ENCODE data around the gene ROR2. TPM values are rescaled to one million over a fixed set of nuclear protein-coding genes. Genes with fewer than 3 reads are reported as not detected.

The ROR2 gene
- total and polyA plus RNA-seq, 2 of the 8 experiments (the other 6 are each of a cell fraction or from before 2014, with no cell fraction given) = 2.7 to 4.3 TPM

DNA sequence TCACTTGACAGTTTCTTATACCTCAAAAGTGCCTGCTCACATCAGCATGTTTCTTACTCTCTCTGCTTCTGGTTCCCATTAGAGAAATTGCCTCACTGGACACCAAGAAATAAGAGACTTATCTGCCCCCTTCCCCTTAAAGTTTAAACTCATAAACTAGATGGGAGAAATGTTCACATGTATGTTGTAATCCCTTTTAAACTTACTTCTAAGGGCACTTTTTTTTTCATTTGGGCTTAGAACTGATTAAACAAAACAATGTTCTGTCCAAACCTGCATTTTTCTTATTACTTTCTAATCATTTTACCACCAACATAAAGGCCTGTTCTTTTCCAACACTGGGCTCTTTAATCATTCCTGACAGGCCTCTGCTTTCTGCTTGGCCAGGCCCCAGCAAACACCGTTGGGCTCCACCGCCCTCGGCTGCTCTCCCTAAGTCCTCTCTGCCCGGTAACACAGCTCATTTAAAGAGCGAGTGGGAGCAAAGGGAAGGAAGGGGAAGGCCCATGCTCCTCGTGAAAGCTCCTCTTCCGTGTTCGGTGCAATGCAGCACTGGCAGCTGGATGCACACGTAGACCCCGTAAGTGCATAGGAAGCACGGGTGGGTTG is 53.4 kb downstream of the ROR2 start:
- H3K4me2 ChIP-seq (ENCODE audit: insufficient read depth in 1 of 2, low read depth in 2 of 2, low read length in 2 of 2) = no peak overlapping the region
- H3K4me3 ChIP-seq (ENCODE audit: extremely low read depth in 1 of 4, insufficient read depth in 2 of 4, low read depth in 3 of 4, low read length in 4 of 4) = no peak overlapping the region
- POLR2A ChIA-PET (ENCODE audit: partially characterized antibody) = no interaction called here
- no peak overlapping the region for H3K18ac ChIP-seq (ENCODE audit: extremely low read depth, low read length)
- no peak overlapping the region for H4K91ac ChIP-seq (replicated peaks; ENCODE audit: insufficient read length, low read length)
- H3K36me3 ChIP-seq (ENCODE audit: control insufficient read depth in 2 of 4, insufficient read depth in 4 of 4, low read length in 3 of 4) = no peaks in the 10 kb centered on the region
- H2AFZ ChIP-seq (ENCODE audit: low read length) = no peak overlapping the region
- H3K79me1 ChIP-seq (ENCODE audit: low read depth, low read length) = no peaks in the 10 kb centered on the region; the same call in 1 of the 2 replicates
- H3K14ac ChIP-seq (ENCODE audit: insufficient read length) = no peak overlapping the region
- no peak overlapping the region for H2BK20ac ChIP-seq (ENCODE audit: low read length)
- no peak overlapping the region for H2BK5ac ChIP-seq (ENCODE audit: low read depth, low read length)
- H3K23me2 ChIP-seq (ENCODE audit: low read depth, low read length) = no peaks in the 10 kb centered on the region; the same call in 1 of the 2 replicates
- no peak for TF ChIP-seq SUZ12 (IDR thresholded peaks at IDR 0.05; ENCODE audit: low read length)
- TF ChIP-seq, protein P1, sequence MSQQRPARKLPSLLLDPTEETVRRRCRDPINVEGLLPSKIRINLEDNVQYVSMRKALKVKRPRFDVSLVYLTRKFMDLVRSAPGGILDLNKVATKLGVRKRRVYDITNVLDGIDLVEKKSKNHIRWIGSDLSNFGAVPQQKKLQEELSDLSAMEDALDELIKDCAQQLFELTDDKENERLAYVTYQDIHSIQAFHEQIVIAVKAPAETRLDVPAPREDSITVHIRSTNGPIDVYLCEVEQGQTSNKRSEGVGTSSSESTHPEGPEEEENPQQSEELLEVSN (IDR thresholded peaks at IDR 0.05) = no peak
- no peak for TF ChIP-seq TBP (IDR thresholded peaks at IDR 0.05; ENCODE audit: low read depth, low read length)
- TF ChIP-seq ZNF274 (IDR thresholded peaks at IDR 0.05; ENCODE audit: borderline replicate concordance, extremely low read depth, low read length) = no peak
- no peak for TF ChIP-seq CEBPB (IDR thresholded peaks at IDR 0.05; ENCODE audit: low read depth, low read length)
- TF ChIP-seq PHF8 (conservative IDR thresholded peaks at IDR 0.05; ENCODE audit: low read depth, low read length) = no peak
- TF ChIP-seq, protein P2, sequence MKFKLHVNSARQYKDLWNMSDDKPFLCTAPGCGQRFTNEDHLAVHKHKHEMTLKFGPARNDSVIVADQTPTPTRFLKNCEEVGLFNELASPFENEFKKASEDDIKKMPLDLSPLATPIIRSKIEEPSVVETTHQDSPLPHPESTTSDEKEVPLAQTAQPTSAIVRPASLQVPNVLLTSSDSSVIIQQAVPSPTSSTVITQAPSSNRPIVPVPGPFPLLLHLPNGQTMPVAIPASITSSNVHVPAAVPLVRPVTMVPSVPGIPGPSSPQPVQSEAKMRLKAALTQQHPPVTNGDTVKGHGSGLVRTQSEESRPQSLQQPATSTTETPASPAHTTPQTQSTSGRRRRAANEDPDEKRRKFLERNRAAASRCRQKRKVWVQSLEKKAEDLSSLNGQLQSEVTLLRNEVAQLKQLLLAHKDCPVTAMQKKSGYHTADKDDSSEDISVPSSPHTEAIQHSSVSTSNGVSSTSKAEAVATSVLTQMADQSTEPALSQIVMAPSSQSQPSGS (IDR thresholded peaks at IDR 0.05; ENCODE audit: low read length) = no peak
- TF ChIP-seq SIX5 (IDR thresholded peaks at IDR 0.05; ENCODE audit: low read depth, low read length) = no peak
- no peak for TF ChIP-seq CHD2 (IDR thresholded peaks at IDR 0.05; ENCODE audit: low read length)
- CTCF ChIA-PET (ENCODE audit: partially characterized antibody) = no interaction called here
- 0 out of 2 replicates have a peak overlapping the region, but pooled peaks have one; percentile 39 for H2AK5ac ChIP-seq (ENCODE audit: low read depth, low read length)
- H3K4me1 ChIP-seq (replicated peaks in 1 of 4; ENCODE audit: control insufficient read depth in 3 of 4, insufficient read depth in 4 of 4, low read length in 3 of 4) = peaks cover 0 to 11% (median 5%) of the 10 kb centered on the region in 4 experiments; a peak in 6 of 7 replicates
- no peak overlapping the region for H2BK15ac ChIP-seq (ENCODE audit: low read length)
- H3K4ac ChIP-seq (replicated peaks; ENCODE audit: insufficient read length, low read depth, low read length) = no peak overlapping the region
- H4K5ac ChIP-seq (ENCODE audit: insufficient read length, low read depth, low read length) = no peak overlapping the region
- no peak overlapping the region for H2BK12ac ChIP-seq (ENCODE audit: low read depth, low read length)
- peaks cover 0 to 2% (median 0%) of the 10 kb centered on the region in 4 experiments; a peak in 3 of 7 replicates for H3K27me3 ChIP-seq (replicated peaks in 1 of 4; ENCODE audit: control insufficient read depth in 3 of 4, extremely low read depth in 1 of 4, insufficient read depth in 3 of 4, low read length in 3 of 4)
- H3K27ac ChIP-seq (ENCODE audit: low read depth, low read length) = no peak overlapping the region
- 91% methylated on average over 11 of the region's 11 CpGs; no CpG with 5 or more reads in 1 of the 2 experiments for WGBS, 2 experiments (ENCODE audit: extremely low coverage in 1 of 2, insufficient coverage in 1 of 2, insufficient read length in 1 of 2, insufficient replicate concordance in 2 of 2, low coverage in 1 of 2, low lambda C conversion rate in 2 of 2, missing lambda C conversion rate in 1 of 2)
- FAIRE-seq = no peak
- H3K23ac ChIP-seq (ENCODE audit: insufficient read length) = no peak overlapping the region
- no peak for DNase-seq (ENCODE audit: low read depth in 1 of 2, low spot score in 2 of 2)
- no peak overlapping the region for H4K8ac ChIP-seq (ENCODE audit: extremely low read depth, insufficient read depth, low read length)
- H4K20me1 ChIP-seq (replicated peaks in 1 of 2; ENCODE audit: control insufficient read depth in 1 of 2, insufficient read depth in 2 of 2, low read length in 2 of 2) = peaks cover 0 to 4% of the 10 kb centered on the region in 2 experiments
- H3K9ac ChIP-seq (replicated peaks in 1 of 4; ENCODE audit: extremely low read depth in 1 of 4, low read depth in 3 of 4, low read length in 3 of 4) = peak overlapping the region in 1 of 4 experiments; percentile 18; a peak in 1 of 7 replicates
- no peak overlapping the region for H2BK120ac ChIP-seq (replicated peaks; ENCODE audit: low read depth, low read length)
- H3K56ac ChIP-seq (replicated peaks; ENCODE audit: insufficient read length, low read depth, low read length) = no peak overlapping the region
- no peaks in the 10 kb centered on the region for H3K9me3 ChIP-seq (ENCODE audit: insufficient read depth in 2 of 2, low read depth in 1 of 2, low read length in 1 of 2)
- H3K79me2 ChIP-seq (ENCODE audit: control insufficient read depth in 1 of 2, insufficient read depth in 2 of 2, low read length in 2 of 2) = no peaks in the 10 kb centered on the region

All from H1 (cell line).